GM19395 (cell line): ENCODE measurements around the gene NPY1R.
A peak's percentile ranks its signal among the peaks of the same experiment; 100 is the strongest.

Source experiments
- ATAC-seq: cut with Tn5 transposase; IDR thresholded peaks from one replicate; pipeline ENCODE4 v1.9.1; 2021; ENCODE audit warnings: mild to moderate bottlenecking, moderate library complexity; ENCODE audit not compliant: unreplicated experiment

Gene NPY1R

DNA sequence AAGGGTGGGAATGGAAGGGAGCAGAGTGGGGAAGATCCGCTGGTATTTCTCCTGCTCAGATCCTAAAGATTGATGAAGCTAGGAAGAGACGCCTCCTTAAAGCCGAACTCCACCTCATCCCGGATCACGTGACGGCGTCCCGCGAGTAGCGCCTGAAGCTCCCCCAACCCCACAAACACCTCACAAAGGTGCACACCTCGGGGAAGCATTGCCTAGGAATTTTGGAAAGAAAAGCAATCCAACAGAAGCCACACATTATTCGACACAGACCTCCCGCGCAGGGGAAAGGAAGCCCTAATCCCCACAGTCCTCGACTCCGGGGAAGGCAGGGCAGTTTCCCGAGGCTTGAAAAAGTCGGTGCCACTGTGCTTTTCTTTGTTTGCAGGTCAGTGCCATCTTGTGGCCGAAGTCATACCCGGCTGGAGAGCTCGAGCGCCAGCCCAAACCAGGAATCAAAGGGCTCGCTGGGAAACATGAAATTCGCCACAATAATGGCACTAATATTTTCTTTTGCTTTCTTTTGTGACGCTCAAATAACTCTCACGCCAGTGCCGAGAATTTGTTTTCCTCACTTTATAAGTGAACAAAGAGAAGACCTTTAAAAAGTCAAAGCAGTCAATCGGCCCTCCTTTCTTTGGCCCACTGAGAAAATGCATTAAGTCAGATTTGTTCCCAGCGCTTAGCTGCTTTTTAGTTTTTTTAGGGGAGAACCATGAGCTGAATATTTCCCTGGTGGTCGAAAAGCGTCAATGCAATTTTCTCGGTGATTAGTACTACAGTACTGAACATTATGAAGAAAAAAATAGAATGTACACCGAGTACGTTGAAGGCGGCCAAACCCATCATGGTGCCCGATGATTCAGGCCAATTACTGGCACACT, at the start of gene NPY1R:
TSS of gene NPY1R (minus strand) at position 71 of the 881 bp plus-strand sequence. CDS start 6,042 bp downstream, outside the sequence.
- ATAC-seq: peak; percentile 82

DNA sequence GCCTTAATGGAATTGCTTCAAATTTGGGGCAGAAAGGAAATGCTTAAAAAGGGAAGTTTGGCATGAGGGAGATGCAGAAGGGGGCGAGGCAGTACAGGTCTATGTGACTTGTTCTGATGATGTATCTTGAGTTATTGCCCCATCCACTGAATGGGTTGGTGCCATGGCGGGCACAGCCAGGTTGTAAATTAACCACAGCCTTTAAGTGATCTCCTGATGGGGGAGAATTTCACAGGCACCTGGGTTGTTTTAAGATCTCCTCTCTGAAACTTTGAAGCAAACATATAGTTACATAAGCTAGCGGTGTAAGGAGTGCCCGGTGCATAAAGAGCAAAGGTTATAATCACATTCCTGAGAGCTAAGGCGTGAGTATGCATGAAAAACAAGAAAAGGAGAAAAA, 48.3 kb upstream of the NPY1R start:
- ATAC-seq: no peak

DNA sequence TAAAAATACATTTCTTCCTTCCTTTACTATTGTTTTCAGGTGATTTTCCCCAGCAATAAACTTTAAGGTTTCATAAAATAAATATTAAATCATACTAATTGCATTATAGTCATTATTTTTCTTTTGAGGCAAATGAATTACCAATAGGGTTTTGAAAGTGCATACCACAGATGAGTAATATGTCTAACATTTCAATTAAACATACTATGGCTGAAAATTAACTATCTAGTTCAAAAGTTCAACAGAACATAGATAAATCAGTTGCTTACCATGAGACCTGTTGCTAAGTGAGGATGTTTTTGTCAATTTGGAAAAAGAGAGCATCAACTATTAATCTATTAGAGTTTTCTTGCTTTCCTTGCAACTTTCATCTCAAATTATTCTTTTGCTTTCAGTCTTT, 46.3 kb upstream of the NPY1R start:
- no peak for ATAC-seq

DNA sequence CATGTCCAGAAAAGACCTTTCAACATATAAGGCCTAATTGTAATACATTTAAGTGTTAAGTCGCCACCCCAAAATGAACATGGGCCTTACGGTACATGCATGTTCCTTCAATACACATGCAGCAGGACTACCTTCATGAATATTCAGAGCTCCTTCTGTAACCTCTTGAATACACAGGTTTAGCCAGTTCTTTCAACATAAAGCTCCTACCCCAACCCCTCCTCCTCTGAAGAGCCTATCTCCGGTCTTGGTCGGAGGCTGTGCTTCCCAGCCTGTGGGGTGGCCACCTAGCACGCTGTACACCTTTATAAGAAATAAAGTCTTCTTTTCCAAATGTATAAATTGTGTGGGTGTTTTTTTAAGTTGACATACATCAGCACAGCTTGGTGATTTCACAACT, 39.6 kb upstream of the NPY1R start:
- no peak for ATAC-seq

DNA sequence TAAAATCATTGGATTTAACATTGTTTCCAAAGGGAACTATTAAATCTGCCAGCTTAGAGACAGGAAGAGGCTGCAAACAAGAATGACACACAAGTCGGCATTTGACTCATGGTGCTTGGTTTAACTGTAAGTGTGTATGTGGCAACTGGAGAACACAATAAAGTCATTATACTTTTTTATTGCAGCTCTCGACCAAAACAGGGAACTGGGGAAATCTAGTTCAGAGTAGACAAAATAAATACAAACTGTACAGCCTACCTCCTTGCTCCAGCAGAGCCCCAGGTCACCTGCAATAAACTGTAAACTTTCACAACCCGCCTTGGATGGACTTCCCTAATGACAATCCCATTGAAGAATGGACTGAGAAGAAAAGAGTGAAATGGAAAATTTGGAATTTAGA, 35.3 kb upstream of the NPY1R start:
- no peak for ATAC-seq

DNA sequence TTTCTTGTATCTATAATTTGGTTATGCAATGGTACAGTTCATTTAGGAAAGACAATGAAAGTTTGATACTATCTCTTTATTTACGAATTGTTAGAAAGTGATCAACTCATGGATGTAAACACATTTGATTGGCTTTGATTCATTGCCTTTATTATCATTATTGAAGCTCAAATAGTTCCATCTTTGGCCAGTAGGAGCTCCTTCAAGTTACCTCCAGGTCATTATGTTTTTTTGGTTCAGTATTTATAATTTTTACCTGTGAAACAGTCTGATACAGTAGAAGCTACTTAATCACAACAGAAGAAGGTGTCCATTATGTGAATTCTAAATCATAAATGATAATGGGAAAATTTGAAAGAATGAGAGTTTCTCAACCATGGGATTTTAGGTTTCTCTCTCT, 23.7 kb upstream of the NPY1R start:
- ATAC-seq: no peak

DNA sequence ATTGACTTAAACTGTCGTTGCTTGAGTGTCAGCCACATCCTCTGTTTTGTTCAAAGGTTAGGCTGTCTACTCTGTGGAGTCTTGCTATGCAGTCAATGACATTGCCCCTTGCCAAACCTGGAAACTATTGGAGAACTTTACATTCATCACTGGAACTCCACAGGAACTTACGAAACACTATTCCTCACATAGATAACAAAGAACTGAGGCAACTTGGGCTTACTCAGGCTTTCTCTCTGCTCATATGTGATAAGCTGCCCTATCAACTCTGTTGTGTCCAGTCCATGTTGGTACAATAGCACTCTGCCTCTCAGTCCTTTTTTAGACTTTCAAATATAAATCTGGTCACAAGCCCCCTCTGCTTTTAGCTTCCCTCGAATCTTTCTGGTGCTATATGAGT, 20.7 kb upstream of the NPY1R start:
- no peak for ATAC-seq

DNA sequence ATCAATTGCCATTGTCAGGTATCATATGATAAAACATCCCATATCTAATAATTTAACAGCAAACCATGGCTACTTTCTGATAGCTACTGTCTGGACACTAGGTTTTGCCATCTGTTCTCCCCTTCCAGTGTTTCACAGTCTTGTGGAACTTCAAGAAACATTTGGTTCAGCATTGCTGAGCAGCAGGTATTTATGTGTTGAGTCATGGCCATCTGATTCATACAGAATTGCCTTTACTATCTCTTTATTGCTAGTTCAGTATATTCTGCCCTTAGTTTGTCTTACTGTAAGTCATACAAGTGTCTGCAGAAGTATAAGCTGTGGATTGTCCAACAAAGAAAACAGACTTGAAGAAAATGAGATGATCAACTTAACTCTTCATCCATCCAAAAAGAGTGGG, 18.3 kb upstream of the NPY1R start:
- no peak for ATAC-seq

DNA sequence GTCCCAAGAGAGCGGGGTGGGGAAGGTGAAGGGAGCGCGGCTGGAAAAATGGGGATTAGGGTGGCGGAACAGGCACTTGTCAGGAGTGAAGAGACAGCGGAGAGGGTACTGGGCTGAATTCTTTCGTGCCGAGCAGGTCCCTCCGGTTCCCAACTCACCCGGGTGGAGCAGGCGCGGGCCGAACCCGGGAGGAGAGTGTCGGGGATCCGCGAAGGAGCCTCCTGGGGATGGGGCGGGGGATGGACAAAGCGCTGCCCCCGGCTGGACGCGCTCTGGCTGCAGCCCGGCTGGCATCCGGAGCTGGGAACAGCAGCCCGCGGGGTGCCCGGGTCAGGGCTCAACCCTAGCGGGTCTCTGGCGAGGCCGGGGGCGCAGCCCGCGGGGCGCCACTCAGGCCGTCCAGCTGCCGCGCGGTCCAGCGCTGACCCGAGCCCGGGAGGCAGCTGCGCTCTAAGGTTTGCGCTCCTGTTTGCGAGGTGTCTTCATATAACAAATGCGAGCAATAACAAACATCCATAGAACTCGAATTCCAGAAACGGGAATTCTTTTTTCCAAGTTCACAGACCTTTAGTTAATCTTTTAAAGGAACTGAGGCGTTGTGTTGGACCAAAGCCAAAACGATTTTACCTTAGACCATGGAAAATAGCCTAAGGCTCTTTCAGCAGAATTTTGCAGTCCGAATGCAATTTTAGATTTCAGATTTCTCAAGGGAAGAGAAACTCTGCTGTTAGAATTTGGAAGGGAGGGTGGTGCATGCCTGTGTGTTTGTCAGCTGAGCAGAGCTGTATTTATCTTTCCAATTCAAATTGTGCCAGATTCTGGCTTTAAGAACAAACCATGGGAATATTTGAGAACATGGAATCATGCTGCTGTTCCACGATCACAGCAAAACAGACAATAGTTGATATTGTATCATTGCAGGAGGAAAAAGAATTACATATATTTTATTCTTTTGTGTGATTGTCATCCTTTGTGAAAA, 12.0 kb upstream of the NPY1R start:
- no peak for ATAC-seq

DNA sequence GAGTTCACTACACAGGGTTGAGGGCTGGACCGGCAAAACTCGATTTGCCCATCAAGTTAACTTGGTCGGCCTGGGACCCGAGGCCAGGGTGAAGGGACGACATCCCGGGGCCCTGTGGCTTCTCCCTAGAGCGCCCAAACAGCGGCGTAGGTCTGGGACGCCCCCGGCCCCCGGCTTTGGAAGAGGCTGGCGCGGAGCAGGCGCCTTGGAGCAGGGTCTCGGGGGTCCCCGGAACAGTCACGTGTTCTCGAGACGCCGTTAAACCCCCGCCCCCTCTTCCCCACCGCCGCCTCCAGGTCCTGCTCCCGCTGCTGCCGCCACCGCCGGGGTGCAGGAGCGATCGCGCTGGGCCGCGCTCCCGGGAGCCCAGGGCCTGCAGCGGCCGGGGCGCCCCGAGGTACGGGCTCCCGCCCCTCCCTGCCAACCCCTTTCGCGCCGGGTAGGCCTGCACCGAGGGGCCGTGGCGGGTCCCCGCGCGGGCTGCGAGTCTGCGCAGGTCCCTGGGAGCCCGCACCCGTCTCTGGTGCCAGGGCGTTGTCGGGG, 11.3 kb upstream of the NPY1R start, which contains the start of gene NPY5R:
TSS of gene NPY5R (plus strand) at position 289 of the 543 bp plus-strand sequence. CDS start 6,382 bp downstream, outside the sequence.
- ATAC-seq: no peak

DNA sequence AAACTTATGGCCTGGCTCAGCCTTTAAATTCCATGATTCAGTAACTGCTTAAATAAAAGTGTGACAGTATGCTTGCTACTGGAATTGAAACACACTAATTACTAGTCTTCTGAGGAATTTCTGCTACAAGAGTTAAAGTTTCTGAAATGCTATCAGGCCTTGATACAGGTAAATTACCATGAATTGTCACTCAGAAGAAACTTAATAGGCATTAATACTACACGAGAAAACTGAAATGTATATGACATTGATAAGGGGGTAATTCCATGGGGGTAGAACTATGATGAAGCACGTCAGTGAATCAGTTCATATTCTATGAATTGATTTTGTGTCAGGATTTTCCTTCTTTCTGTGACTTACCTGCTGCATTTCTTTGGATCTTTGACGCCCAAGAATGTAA, 3.0 kb upstream of the NPY1R start:
- no peak for ATAC-seq

DNA sequence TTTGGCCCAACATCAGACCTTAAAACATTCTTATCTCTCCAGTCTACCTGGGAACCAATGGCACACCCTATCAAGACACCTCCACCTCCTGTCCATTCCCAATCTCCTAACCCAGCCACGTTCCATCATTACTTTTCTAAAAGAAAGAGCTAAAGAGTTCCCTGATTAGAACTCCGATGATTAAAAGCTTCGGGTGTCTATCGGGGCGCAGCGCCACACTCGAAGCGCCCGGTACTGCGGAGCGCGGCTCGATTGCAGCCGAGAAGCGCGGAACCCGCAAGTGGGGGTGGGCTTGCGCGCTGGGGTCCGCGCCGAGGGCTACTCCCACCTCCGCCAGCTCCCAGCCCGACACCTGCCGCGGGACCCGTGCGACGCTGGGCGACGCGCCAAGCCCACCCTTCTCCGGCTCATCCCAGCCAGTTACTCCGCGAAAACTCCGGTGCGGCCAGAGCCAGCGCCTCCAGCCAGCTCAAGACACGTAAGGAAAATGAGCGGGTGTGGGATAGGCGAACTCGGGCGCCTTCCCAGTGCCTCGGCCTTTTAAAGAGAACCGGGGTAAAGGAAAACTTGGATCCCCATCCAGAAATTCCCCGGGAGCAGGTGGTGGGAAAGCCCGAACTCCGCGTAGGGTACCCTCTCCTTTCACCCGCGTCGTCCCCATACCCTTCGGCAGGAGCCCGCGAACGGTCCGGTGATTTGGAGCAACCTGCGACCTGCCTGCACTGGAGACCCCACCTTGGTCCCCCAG, 593 bp downstream of the NPY1R start:
- peak; percentile 36 for ATAC-seq

DNA sequence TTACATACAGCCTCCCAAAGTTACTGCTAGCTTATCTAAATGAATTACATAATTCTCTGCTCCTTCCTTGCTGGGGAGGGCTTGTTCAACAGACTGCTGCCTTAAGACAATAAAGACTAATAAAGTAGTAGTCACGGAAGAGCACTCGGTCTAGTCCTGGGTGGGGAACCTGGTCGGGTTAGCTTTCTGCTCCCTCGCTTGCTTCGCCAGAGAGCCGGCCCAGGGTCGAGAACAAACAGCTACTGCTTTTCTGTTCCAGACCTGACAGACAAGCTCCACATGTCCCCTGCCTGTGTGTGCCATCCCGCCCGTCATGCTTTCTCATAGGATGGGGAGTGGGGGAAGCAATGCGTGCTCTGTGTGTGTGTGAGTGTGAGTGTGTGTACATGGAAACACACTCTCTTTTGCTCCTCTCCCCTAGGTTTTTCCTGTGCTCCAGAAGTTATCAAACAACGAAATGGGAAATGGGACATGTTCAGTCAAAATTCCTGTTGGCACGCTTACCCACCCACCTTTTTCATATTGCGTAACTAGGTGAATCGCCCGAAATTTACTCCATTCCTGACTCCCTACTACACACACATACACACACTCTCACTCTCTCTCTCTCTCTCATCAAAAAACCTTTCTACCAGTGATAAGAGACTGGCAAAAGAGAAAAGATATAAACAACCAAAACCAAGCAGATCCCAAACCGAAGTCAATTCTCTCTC, 1.3 kb downstream of the NPY1R start:
- ATAC-seq: no peak

DNA sequence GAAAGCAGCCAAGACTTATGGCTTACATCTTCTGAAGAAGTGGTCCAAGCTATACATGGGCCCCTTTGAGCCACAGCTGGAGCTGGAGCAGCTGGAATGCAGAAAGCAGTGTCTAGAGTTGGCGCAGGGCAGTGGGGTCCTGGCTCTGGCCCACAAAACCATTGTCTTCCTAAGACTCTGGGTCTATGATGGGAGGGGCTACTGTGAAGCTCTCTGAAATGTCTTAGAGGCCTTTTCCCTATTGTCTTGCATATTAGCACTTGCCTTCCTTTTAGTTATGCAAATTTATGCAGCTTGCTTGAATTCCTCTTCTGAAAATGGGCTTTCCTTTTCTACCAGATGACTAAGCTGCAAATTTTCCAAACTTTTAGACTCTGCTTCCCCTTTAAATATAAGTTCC, 15.3 kb downstream of the NPY1R start:
- ATAC-seq: no peak

DNA sequence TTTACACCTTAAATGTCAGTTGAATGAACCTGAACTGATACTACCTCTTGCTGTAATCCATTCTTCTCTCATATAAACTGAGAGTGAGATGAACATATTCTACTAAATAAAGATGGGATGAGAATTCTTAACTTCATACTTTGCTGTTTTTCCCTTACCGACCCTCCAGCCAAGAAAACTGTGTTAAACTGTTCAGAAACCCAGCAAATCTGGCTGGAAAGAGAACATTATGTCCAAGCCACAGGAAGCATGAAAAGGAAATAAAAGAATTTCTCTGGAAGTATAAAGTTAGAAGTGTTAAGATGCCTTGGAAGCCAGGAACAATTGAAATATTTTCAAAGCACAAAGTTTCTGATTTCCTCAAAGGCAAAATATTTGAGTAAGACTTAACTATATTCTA, 22.9 kb downstream of the NPY1R start:
- ATAC-seq: no peak

DNA sequence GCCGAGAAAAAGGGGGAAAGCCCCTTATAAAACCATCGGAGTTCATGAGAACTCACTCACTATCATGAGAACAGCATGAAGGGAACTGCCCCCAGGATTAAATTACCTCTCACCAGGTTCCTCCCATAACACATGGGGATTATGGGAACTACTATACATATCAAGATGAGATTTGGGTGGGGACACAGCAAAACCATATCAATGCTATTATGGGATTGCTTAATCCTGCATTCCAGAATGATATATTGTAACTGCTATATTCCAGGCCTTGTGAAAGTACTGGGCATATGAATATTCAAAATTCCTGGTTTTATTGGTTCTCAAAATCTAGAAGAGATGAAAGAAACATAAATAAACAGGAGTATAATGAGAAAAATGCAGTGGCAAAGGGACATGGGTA, 29.3 kb downstream of the NPY1R start:
- ATAC-seq: no peak

DNA sequence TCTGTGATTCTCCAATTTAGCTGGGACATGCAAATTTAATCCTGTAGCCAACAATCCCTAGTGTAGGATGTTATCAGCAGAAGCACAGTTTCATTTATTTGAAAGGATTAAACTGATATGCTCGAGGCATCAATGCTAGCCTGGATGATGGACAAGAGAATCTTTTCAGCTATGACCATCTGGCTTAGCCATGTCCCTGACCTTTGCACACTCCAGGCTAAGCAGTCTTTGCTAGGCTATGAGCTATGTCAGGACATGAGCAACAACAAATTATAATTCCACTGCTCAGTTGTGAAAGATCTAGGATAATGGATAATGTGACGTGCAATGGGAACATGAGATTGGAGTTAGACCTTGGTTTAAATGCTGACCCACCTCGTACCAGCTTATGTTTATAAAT, 32.0 kb downstream of the NPY1R start:
- no peak for ATAC-seq

DNA sequence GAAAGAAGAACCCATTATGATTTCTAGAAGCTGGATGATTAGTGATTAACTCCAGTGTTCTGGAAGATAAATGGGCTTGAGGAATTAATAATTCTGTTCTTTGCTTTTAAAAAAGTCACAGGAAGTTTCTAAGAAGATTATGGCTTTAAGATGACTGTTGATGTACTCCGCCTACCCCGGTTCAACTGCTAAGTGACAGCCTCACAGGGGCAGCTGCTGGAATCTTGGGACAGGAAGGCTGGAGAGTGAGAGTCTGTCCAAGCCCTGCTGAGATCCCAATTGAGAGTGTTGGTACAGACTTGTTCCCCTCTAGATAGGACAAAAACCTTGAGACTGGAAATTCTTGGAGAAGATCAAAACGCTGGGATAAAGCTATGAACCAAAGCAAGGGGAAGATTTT, 37.3 kb downstream of the NPY1R start:
- no peak for ATAC-seq

DNA sequence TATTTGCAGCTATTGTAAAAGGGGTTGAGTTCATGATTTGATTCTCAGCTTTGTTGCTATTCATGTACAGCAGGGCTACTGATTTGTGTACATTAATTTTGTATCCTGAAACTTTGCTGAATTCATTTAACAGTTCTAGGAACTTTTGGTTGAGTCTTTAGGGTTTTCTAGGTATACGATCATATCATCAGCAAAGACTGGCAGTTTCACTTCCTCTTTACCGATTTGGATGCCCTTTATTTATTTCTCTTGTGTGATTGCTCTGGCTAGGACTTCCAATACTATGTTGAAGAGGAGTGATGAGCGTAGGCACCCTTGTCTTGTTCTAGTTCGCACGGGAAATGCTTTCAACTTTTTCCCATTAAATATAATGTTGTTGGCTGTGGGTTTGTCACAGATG, 48.1 kb downstream of the NPY1R start:
- no peak for ATAC-seq
